ENCODE data around the gene DHTKD1. TPM values are rescaled to one million over a fixed set of nuclear protein-coding genes. Genes with fewer than 3 reads are reported as not detected.

The DHTKD1 gene
- total and polyA plus RNA-seq, 7 experiments from 2014 or later: 5.0 to 25.9 (median 12.2) TPM

- DNase-seq (no peak), ATAC-seq (no peak)
- Mint-ChIP-seq H3K4me3 (no peak overlapping the region), H3K9me3 (no peaks in the 10 kb centered on the region), H3K36me3 (peaks cover 8 to 51% (median 27%) of the 10 kb centered on the region in 5 donors), H3K27me3 (no peaks in the 10 kb centered on the region), H3K4me1 (peaks cover 0 to 6% (median 0%) of the 10 kb centered on the region in 7 donors), H3K27ac (no peak overlapping the region)
- ChIA-PET POLR2A (no interaction called here), CTCF (no interaction called here)
- Histone ChIP-seq H3K36me3 (ENCODE audit: control insufficient read depth in 2 of 3, insufficient read depth in 3 of 3, low read length in 3 of 3) (peaks cover 0 to 42% (median 6%) of the 10 kb centered on the region in 3 experiments), H3K9me3 (ENCODE audit: control insufficient read depth in 2 of 3, low read length in 3 of 3) (no peaks in the 10 kb centered on the region), H3K4me1 (ENCODE audit: control insufficient read depth in 2 of 2, insufficient read depth in 2 of 2, low read length in 2 of 2) (no peaks in the 10 kb centered on the region), H3K27me3 (ENCODE audit: control insufficient read depth in 2 of 2, insufficient read depth in 2 of 2, low read length in 2 of 2) (no peaks in the 10 kb centered on the region), H3K27ac (ENCODE audit: low read depth, low read length) (no peak overlapping the region), H3K4me3 (ENCODE audit: low read length) (no peak overlapping the region)
- intact Hi-C loops (cut with micrococcal nuclease): no loop called here
These were observed 75.8 kb downstream of the DHTKD1 start for GRCh38 chr10:12144538-12144937.

GRCh38 chr10:12150163-12150562 is 81.4 kb downstream of the DHTKD1 start:
- no peak for DNase-seq
- Mint-ChIP-seq H3K4me3 (no peak overlapping the region), H3K27me3 (no peaks in the 10 kb centered on the region), H3K36me3 (peaks cover 0 to 32% (median 20%) of the 10 kb centered on the region in 5 donors), H3K4me1 (peaks cover 0 to 9% (median 0%) of the 10 kb centered on the region in 7 donors), H3K27ac (no peak overlapping the region), H3K9me3 (peaks cover 0 to 2% (median 0%) of the 10 kb centered on the region in 11 donors)
- no peak overlapping the region for H3K27ac ChIP-seq (ENCODE audit: low read depth, low read length)
- H3K4me1 ChIP-seq (ENCODE audit: control insufficient read depth in 2 of 2, insufficient read depth in 2 of 2, low read length in 2 of 2): no peaks in the 10 kb centered on the region
- intact Hi-C loops (cut with micrococcal nuclease): no loop called here
- CTCF ChIA-PET: no interaction called here
- H3K27me3 ChIP-seq (ENCODE audit: control insufficient read depth in 2 of 2, insufficient read depth in 2 of 2, low read length in 2 of 2): no peaks in the 10 kb centered on the region
- no peaks in the 10 kb centered on the region for H3K9me3 ChIP-seq (ENCODE audit: control insufficient read depth in 2 of 3, low read length in 3 of 3)
- peaks cover 0 to 17% (median 0%) of the 10 kb centered on the region in 3 experiments for H3K36me3 ChIP-seq (ENCODE audit: control insufficient read depth in 2 of 3, insufficient read depth in 3 of 3, low read length in 3 of 3)
- H3K4me3 ChIP-seq (ENCODE audit: low read length): no peak overlapping the region
- no peak for ATAC-seq
- POLR2A ChIA-PET: no interaction called here

GRCh38 chr10:12154516-12154915 is 85.8 kb downstream of the DHTKD1 start:
- H3K4me1 Mint-ChIP-seq: peaks cover 0 to 5% (median 0%) of the 10 kb centered on the region in 7 donors
- ChIA-PET POLR2A (interaction anchor here (0.6 kb wide), 1 partner anchor 46 kb away, joined by 4 read pairs; no protein-coding TSS in a partner anchor), CTCF (no interaction called here)
- no peak overlapping the region for H3K4me3 ChIP-seq (ENCODE audit: low read length)
- peak overlapping the region in 3 of 9 donors; percentile 8 to 60 (median 11) for H3K27ac Mint-ChIP-seq
- H3K9me3 Mint-ChIP-seq: peaks cover 0 to 2% (median 0%) of the 10 kb centered on the region in 11 donors
- peaks cover 0 to 32% (median 18%) of the 10 kb centered on the region in 5 donors for H3K36me3 Mint-ChIP-seq
- no peaks in the 10 kb centered on the region for H3K4me1 ChIP-seq (ENCODE audit: control insufficient read depth in 2 of 2, insufficient read depth in 2 of 2, low read length in 2 of 2)
- no peaks in the 10 kb centered on the region for H3K9me3 ChIP-seq (ENCODE audit: control insufficient read depth in 2 of 3, low read length in 3 of 3)
- no peak overlapping the region for H3K4me3 Mint-ChIP-seq
- H3K27me3 ChIP-seq (ENCODE audit: control insufficient read depth in 2 of 2, insufficient read depth in 2 of 2, low read length in 2 of 2): no peaks in the 10 kb centered on the region
- intact Hi-C loops (cut with micrococcal nuclease): no loop called here
- no peak overlapping the region for H3K27ac ChIP-seq (ENCODE audit: low read depth, low read length)
- DNase-seq (no peak), ATAC-seq (no peak)
- H3K27me3 Mint-ChIP-seq: no peaks in the 10 kb centered on the region
- peaks cover 0 to 29% (median 3%) of the 10 kb centered on the region in 3 experiments for H3K36me3 ChIP-seq (ENCODE audit: control insufficient read depth in 2 of 3, insufficient read depth in 3 of 3, low read length in 3 of 3)

GRCh38 chr10:12156367-12157123 is 87.8 kb downstream of the DHTKD1 start:
- H3K9me3 ChIP-seq (ENCODE audit: control insufficient read depth in 2 of 3, low read length in 3 of 3): no peaks in the 10 kb centered on the region
- CTCF ChIA-PET: interaction anchor here (0.7 kb wide), 1 partner anchor 10 kb away, joined by 3 read pairs; no protein-coding TSS in a partner anchor
- intact Hi-C loops (cut with micrococcal nuclease): no loop called here
- H3K36me3 ChIP-seq (ENCODE audit: control insufficient read depth in 2 of 3, insufficient read depth in 3 of 3, low read length in 3 of 3): peaks cover 0 to 28% (median 3%) of the 10 kb centered on the region in 3 experiments
- Mint-ChIP-seq H3K27ac (peak overlapping the region in 1 of 9 donors; percentile 46), H3K36me3 (peaks cover 0 to 28% (median 16%) of the 10 kb centered on the region in 5 donors), H3K9me3 (peaks cover 0 to 2% (median 0%) of the 10 kb centered on the region in 11 donors), H3K4me3 (no peak overlapping the region), H3K27me3 (no peaks in the 10 kb centered on the region), H3K4me1 (peaks cover 0 to 3% (median 0%) of the 10 kb centered on the region in 7 donors)
- ATAC-seq: no peak
- no peaks in the 10 kb centered on the region for H3K4me1 ChIP-seq (ENCODE audit: control insufficient read depth in 2 of 2, insufficient read depth in 2 of 2, low read length in 2 of 2)
- POLR2A ChIA-PET: interaction anchor here (0.6 kb wide), 1 partner anchor 66 kb away, joined by 3 read pairs; no protein-coding TSS in a partner anchor
- no peak overlapping the region for H3K4me3 ChIP-seq (ENCODE audit: low read length)
- no peaks in the 10 kb centered on the region for H3K27me3 ChIP-seq (ENCODE audit: control insufficient read depth in 2 of 2, insufficient read depth in 2 of 2, low read length in 2 of 2)
- no peak overlapping the region for H3K27ac ChIP-seq (ENCODE audit: low read depth, low read length)
- no peak for DNase-seq

- ATAC-seq (peak; percentile 31), DNase-seq (no peak)
- Histone ChIP-seq H3K36me3 (ENCODE audit: control insufficient read depth in 2 of 3, insufficient read depth in 3 of 3, low read length in 3 of 3) (peaks cover 0 to 43% (median 3%) of the 10 kb centered on the region in 3 experiments), H3K9me3 (ENCODE audit: control insufficient read depth in 2 of 3, low read length in 3 of 3) (no peaks in the 10 kb centered on the region), H3K4me1 (ENCODE audit: control insufficient read depth in 2 of 2, insufficient read depth in 2 of 2, low read length in 2 of 2) (no peaks in the 10 kb centered on the region), H3K27me3 (ENCODE audit: control insufficient read depth in 2 of 2, insufficient read depth in 2 of 2, low read length in 2 of 2) (no peaks in the 10 kb centered on the region), H3K4me3 (ENCODE audit: low read length) (no peak overlapping the region), H3K27ac (ENCODE audit: low read depth, low read length) (no peak overlapping the region)
- peaks cover 0 to 3% (median 0%) of the 10 kb centered on the region in 7 donors for H3K4me1 Mint-ChIP-seq
- intact Hi-C loops (cut with micrococcal nuclease): no loop called here
- H3K9me3 Mint-ChIP-seq: peaks cover 0 to 2% (median 0%) of the 10 kb centered on the region in 11 donors
- CTCF ChIA-PET: no interaction called here
- no peak overlapping the region for H3K4me3 Mint-ChIP-seq
- H3K27ac Mint-ChIP-seq: no peak overlapping the region
- no peaks in the 10 kb centered on the region for H3K27me3 Mint-ChIP-seq
- POLR2A ChIA-PET: no interaction called here
- H3K36me3 Mint-ChIP-seq: peaks cover 0 to 39% (median 19%) of the 10 kb centered on the region in 5 donors
These were observed 89.4 kb downstream of the DHTKD1 start for GRCh38 chr10:12158111-12158510.

GRCh38 chr10:12160664-12161063 is 91.9 kb downstream of the DHTKD1 start:
- H3K4me3 ChIP-seq (ENCODE audit: low read length): no peak overlapping the region
- Mint-ChIP-seq H3K4me3 (no peak overlapping the region), H3K36me3 (peaks cover 0 to 40% (median 24%) of the 10 kb centered on the region in 5 donors), H3K4me1 (no peaks in the 10 kb centered on the region), H3K27me3 (no peaks in the 10 kb centered on the region), H3K27ac (no peak overlapping the region), H3K9me3 (no peaks in the 10 kb centered on the region)
- H3K4me1 ChIP-seq (ENCODE audit: control insufficient read depth in 2 of 2, insufficient read depth in 2 of 2, low read length in 2 of 2): no peaks in the 10 kb centered on the region
- ATAC-seq (no peak), DNase-seq (no peak)
- H3K27ac ChIP-seq (ENCODE audit: low read depth, low read length): no peak overlapping the region
- H3K36me3 ChIP-seq (ENCODE audit: control insufficient read depth in 2 of 3, insufficient read depth in 3 of 3, low read length in 3 of 3): peaks cover 0 to 64% (median 3%) of the 10 kb centered on the region in 3 experiments
- intact Hi-C loops (cut with micrococcal nuclease): no loop called here
- CTCF ChIA-PET: no interaction called here
- H3K27me3 ChIP-seq (ENCODE audit: control insufficient read depth in 2 of 2, insufficient read depth in 2 of 2, low read length in 2 of 2): no peaks in the 10 kb centered on the region
- POLR2A ChIA-PET: no interaction called here
- H3K9me3 ChIP-seq (ENCODE audit: control insufficient read depth in 2 of 3, low read length in 3 of 3): no peaks in the 10 kb centered on the region

All from naive thymus-derived CD4-positive, alpha-beta T cell (primary cell).